OCI-LY3 (cell line): ENCODE measurements around the gene FAM219B.

Source experiments
- H2AFZ ChIP-seq: fragments of 200-600, 300-600 bp; shearing (Covaris generic); 2 replicates; pipeline ENCODE4 v1.6.0; 2014; ENCODE audit warnings: antibody characterized with exemption, low read depth, low read length
- H3K27ac ChIP-seq: fragments of 200-600, 300-600 bp; sonication (generic); 2 replicates; pipeline ENCODE4 v1.5.1; 2014; ENCODE audit warnings: mild to moderate bottlenecking, low read length, moderate library complexity, mixed read lengths
- H3K27me3 ChIP-seq: fragments of 200-600, 300-600 bp; sonication (generic); 2 replicates; pipeline ENCODE4 v1.6.1; 2014; ENCODE audit warnings: low read depth, low read length, mixed read lengths
- H3K36me3 ChIP-seq: fragments of 200-600, 300-600 bp; sonication (generic); replicated peaks from 2 replicates; pipeline ENCODE3; 2014; ENCODE audit warnings: low read depth, low read length, mixed read lengths
- H3K4me1 ChIP-seq: fragments of 300-600, 200-600 bp; sonication (generic); 2 replicates; pipeline ENCODE4 v1.6.1; 2014; ENCODE audit warnings: low read length, mixed read lengths
- H3K4me2 ChIP-seq: fragments of 200-600, 300-600 bp; sonication (generic); 2 replicates; pipeline ENCODE4 v1.6.1; 2014; ENCODE audit warnings: low read length, mixed read lengths
- H3K4me3 ChIP-seq: fragments of 300-600, 200-600 bp; sonication (generic); 2 replicates; pipeline ENCODE4 v1.5.1; 2014; ENCODE audit warnings: antibody characterized with exemption, mild to moderate bottlenecking, low read length, moderate library complexity
- H3K79me2 ChIP-seq: fragments of 300-600, 200-600 bp; shearing (Covaris generic); 2 replicates; pipeline ENCODE4 v1.6.1; 2014; ENCODE audit warnings: mild to moderate bottlenecking, low read length, mixed read lengths
- H3K9ac ChIP-seq: fragments of 300-600, 200-600 bp; shearing (Covaris generic); 2 replicates; pipeline ENCODE4 v1.6.0; 2014; ENCODE audit warnings: mild to moderate bottlenecking, low read length, moderate library complexity
- H3K9me3 ChIP-seq: fragments of 200-600, 300-600 bp; shearing (Covaris generic); 2 replicates; pipeline ENCODE4 v1.6.1; 2014; ENCODE audit warnings: low read length, mixed read lengths; ENCODE audit not compliant: insufficient read depth
- H4K20me1 ChIP-seq: fragments of 200-600, 300-600 bp; sonication (generic); 2 replicates; pipeline ENCODE4 v1.6.1; 2016; ENCODE audit warnings: low read length, mixed read lengths; ENCODE audit not compliant: insufficient read depth
- EZH2phosphoT487 ChIP-seq: fragments of 200-600 bp; shearing (Covaris generic); IDR thresholded peaks from 2 replicates; pipeline ENCODE4 v1.6.1; 2018; ENCODE audit warnings: antibody characterized with exemption, mixed run types, low read depth
- TF ChIP-seq, protein P1 (sequence below): fragments of 200-600, 300-600 bp; sonication (generic); IDR thresholded peaks from 2 replicates; pipeline ENCODE4 v1.5.1; 2014; ENCODE audit warnings: antibody characterized with exemption, low read length, low read depth

FAM219B gene

DNA sequence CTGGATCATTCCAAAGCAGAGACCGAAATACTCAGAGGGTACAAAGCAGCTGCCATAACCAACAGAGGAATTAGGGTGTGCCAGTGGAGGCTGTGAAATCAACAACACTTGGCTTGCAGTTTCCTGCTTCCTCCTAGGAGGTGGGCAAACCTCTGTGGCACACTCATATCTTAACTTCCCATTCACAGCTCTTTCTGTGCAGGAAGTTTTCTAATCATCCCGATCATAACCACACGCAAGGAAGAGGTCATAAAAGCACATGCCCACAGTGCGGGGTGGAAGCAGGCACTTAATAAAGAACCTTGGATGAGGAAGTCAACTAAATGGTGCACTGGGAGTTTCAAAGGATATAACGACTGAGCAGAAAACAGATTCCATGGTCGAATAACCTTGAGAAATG is 38.6 kb downstream of the FAM219B start:
- Histone ChIP-seq H3K9me3 (peaks cover 11% of the 10 kb centered on the region; the same call in 1 of the 2 replicates), H3K4me1 (peaks cover 65% of the 10 kb centered on the region), H3K27me3 (no peaks in the 10 kb centered on the region), H4K20me1 (peaks cover 23% of the 10 kb centered on the region), H3K4me3 (peak overlapping the region; percentile 30), H2AFZ (no peak overlapping the region), H3K27ac (peak overlapping the region; percentile 91), H3K36me3 (peaks cover 50% of the 10 kb centered on the region), H3K4me2 (peak overlapping the region; percentile 89), H3K79me2 (peaks cover 89% of the 10 kb centered on the region), H3K9ac (peak overlapping the region; percentile 53; the same call in 1 of the 2 replicates)
- no peak for TF ChIP-seq EZH2phosphoT487
- TF ChIP-seq, protein P1, sequence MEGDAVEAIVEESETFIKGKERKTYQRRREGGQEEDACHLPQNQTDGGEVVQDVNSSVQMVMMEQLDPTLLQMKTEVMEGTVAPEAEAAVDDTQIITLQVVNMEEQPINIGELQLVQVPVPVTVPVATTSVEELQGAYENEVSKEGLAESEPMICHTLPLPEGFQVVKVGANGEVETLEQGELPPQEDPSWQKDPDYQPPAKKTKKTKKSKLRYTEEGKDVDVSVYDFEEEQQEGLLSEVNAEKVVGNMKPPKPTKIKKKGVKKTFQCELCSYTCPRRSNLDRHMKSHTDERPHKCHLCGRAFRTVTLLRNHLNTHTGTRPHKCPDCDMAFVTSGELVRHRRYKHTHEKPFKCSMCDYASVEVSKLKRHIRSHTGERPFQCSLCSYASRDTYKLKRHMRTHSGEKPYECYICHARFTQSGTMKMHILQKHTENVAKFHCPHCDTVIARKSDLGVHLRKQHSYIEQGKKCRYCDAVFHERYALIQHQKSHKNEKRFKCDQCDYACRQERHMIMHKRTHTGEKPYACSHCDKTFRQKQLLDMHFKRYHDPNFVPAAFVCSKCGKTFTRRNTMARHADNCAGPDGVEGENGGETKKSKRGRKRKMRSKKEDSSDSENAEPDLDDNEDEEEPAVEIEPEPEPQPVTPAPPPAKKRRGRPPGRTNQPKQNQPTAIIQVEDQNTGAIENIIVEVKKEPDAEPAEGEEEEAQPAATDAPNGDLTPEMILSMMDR, result no peak

- no peak overlapping the region for H2AFZ ChIP-seq
- peak overlapping the region; percentile 30 for H3K4me3 ChIP-seq
- H3K9ac ChIP-seq, result peak overlapping the region; percentile 53
- H3K27me3 ChIP-seq, result no peaks in the 10 kb centered on the region
- H3K4me2 ChIP-seq, result peak overlapping the region; percentile 89
- TF ChIP-seq, protein P1, result no peak
- TF ChIP-seq EZH2phosphoT487, result no peak
- peaks cover 49% of the 10 kb centered on the region for H3K36me3 ChIP-seq
- peaks cover 89% of the 10 kb centered on the region for H3K79me2 ChIP-seq
- peaks cover 11% of the 10 kb centered on the region; the same call in 1 of the 2 replicates for H3K9me3 ChIP-seq
- peak overlapping the region; percentile 91 for H3K27ac ChIP-seq
- peaks cover 65% of the 10 kb centered on the region for H3K4me1 ChIP-seq
- H4K20me1 ChIP-seq, result peaks cover 23% of the 10 kb centered on the region
Observed at GRCh38 chr15:74867466-74868038, 39.1 kb downstream of the FAM219B start.

- Histone ChIP-seq H3K36me3 (peaks cover 47% of the 10 kb centered on the region), H3K4me3 (peak overlapping the region; percentile 36; the same call in 1 of the 2 replicates), H3K4me1 (peaks cover 58% of the 10 kb centered on the region), H3K79me2 (peaks cover 89% of the 10 kb centered on the region), H3K4me2 (peak overlapping the region; percentile 89), H3K27ac (peak overlapping the region; percentile 91), H3K27me3 (no peaks in the 10 kb centered on the region), H4K20me1 (peaks cover 23% of the 10 kb centered on the region), H3K9ac (peak overlapping the region; percentile 34; the same call in 1 of the 2 replicates), H3K9me3 (peaks cover 11% of the 10 kb centered on the region; the same call in 1 of the 2 replicates), H2AFZ (no peak overlapping the region)
- TF ChIP-seq, protein P1, result no peak
- TF ChIP-seq EZH2phosphoT487, result no peak
Observed at GRCh38 chr15:74866090-74866489, 40.6 kb downstream of the FAM219B start.

DNA sequence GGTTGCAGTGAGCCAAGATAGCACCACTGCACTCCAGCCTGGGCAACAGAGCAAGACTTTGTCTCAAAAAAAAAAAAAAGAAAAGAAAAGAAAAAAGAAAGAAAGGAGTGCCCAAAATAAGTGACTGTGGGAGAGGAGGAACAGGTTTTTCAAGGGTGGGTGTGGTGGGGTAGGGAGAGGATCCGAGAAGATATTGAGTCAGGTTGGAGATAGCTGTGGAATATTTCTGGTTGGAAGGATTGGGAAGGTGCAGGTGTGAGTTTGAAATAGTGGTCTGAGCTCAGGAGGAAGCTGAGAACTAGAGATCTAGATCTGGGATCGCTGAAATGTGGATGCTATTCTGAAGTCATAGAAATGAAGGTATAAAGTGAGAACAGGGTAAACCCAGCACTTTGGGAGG is 41.3 kb downstream of the FAM219B start:
- Histone ChIP-seq H3K9me3 (peaks cover 11% of the 10 kb centered on the region; the same call in 1 of the 2 replicates), H3K27ac (no peak overlapping the region), H3K4me3 (no peak overlapping the region), H3K4me2 (no peak overlapping the region), H3K79me2 (peaks cover 92% of the 10 kb centered on the region), H4K20me1 (peaks cover 23% of the 10 kb centered on the region), H3K27me3 (no peaks in the 10 kb centered on the region), H3K9ac (no peak overlapping the region), H2AFZ (no peak overlapping the region), H3K36me3 (peaks cover 47% of the 10 kb centered on the region), H3K4me1 (peaks cover 51% of the 10 kb centered on the region)
- TF ChIP-seq EZH2phosphoT487, result no peak
- TF ChIP-seq, protein P1, result no peak
